Prostate gland (tissue), 2 donors: ENCODE measurements around the gene SEPTIN5. TPM values are rescaled to one million over a fixed set of nuclear protein-coding genes. Genes with fewer than 3 reads are reported as not detected.

Experiments used
- DNase-seq: peaks from one replicate; pipeline ENCODE4 v3.0.0-alpha.2; 2019; ENCODE audit warnings: low spot score
- H3K27ac ChIP-seq, 2 donors: fragments of 200-600 bp; sonication (generic); 2 replicates each; pipeline ENCODE4 v1.5.1; 2017 to 2019
- H3K27me3 ChIP-seq: fragments of 200-600 bp; sonication (generic); replicated peaks from 2 replicates; pipeline ENCODE4 v1.5.1; 2019; ENCODE audit not compliant: insufficient read depth
- H3K36me3 ChIP-seq, 2 donors: fragments of 200-600 bp; sonication (generic); 1 replicate in 1 of 2; 2 replicates in 1 of 2; pipeline versions ENCODE4 v1.5.1 to v1.8.1; 2017 to 2019
- H3K4me1 ChIP-seq: fragments of 200-600 bp; sonication (generic); replicated peaks from 2 replicates; pipeline ENCODE4 v1.5.1; 2019
- H3K4me3 ChIP-seq, 2 donors: fragments of 200-600 bp; sonication (generic); 2 replicates each; pipeline ENCODE4 v1.5.1; 2017 to 2019
- H3K9me3 ChIP-seq: fragments of 200-600 bp; sonication (generic); 2 replicates; pipeline ENCODE4 v1.5.1; 2017
- POLR2A ChIP-seq: fragments of 450-650 bp; IDR thresholded peaks from one replicate; pipeline ENCODE4 v1.6.1; 2016; ENCODE audit warnings: antibody characterized with exemption, mild to moderate bottlenecking
- POLR2AphosphoS5 ChIP-seq: sonication (generic); formaldehyde crosslinking; IDR thresholded peaks from one replicate; pipeline ENCODE4 v1.6.1; 2017; ENCODE audit warnings: antibody characterized with exemption
- WGBS: methylation state at CpG from one replicate; pipeline ENCODE4 v1.1.5; 2018; 5-methylcytosine and 5-hydroxymethylcytosine counted together
- intact Hi-C: fragments of 100-400 bp; cut with DNase I; formaldehyde crosslinking; loops from one replicate; pipeline ENCODE4 v1.14.2; 2022
- total RNA-seq, 2 donors: library from RNA; depleted of rRNA; stranded (reverse); fragments of >200 nt; gene quantifications; one replicate each; pipeline ENCODE4 v1.1.0, GENCODE V29; 2016
- TF ChIP-seq, protein P1 (sequence below), 4 experiments: fragments of 200-600 bp in 2 of 4; fragments of 450-650 bp in 2 of 4; sonication (generic) in 2 of 4; IDR thresholded peaks; 1 replicate in 3 of 4; 2 replicates in 1 of 4; pipeline ENCODE4 v1.5.1; 2016 to 2019; ENCODE audit warnings: antibody characterized with exemption in 4 of 4, mild to moderate bottlenecking in 2 of 4, moderate library complexity in 2 of 4

Gene SEPTIN5
- total RNA-seq, 2 donors from 2014 or later, result 17.1 to 96.2 TPM

- TF ChIP-seq POLR2A (no peak), POLR2AphosphoS5 (no peak)
- TF ChIP-seq, protein P1, sequence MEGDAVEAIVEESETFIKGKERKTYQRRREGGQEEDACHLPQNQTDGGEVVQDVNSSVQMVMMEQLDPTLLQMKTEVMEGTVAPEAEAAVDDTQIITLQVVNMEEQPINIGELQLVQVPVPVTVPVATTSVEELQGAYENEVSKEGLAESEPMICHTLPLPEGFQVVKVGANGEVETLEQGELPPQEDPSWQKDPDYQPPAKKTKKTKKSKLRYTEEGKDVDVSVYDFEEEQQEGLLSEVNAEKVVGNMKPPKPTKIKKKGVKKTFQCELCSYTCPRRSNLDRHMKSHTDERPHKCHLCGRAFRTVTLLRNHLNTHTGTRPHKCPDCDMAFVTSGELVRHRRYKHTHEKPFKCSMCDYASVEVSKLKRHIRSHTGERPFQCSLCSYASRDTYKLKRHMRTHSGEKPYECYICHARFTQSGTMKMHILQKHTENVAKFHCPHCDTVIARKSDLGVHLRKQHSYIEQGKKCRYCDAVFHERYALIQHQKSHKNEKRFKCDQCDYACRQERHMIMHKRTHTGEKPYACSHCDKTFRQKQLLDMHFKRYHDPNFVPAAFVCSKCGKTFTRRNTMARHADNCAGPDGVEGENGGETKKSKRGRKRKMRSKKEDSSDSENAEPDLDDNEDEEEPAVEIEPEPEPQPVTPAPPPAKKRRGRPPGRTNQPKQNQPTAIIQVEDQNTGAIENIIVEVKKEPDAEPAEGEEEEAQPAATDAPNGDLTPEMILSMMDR (IDR thresholded peaks at IDR 0.05), result no peak
- no peaks in the 10 kb centered on the region for H3K27me3 ChIP-seq
- no peaks in the 10 kb centered on the region for H3K4me1 ChIP-seq
- no peak for DNase-seq
- peak overlapping the region in 1 of 2 donors; percentile 16 for H3K27ac ChIP-seq
- 0% methylated on average over 11 of the region's 36 CpGs for WGBS
- no peaks in the 10 kb centered on the region for H3K36me3 ChIP-seq
- intact Hi-C loops, result no loop called here
- no peaks in the 10 kb centered on the region for H3K9me3 ChIP-seq
- H3K4me3 ChIP-seq, result peak overlapping the region; percentile 17 to 27
Measured at GRCh38 chr22:19766240-19766510, 51.9 kb downstream of the SEPTIN5 start.

- Histone ChIP-seq H3K36me3 (no peaks in the 10 kb centered on the region), H3K9me3 (no peaks in the 10 kb centered on the region), H3K27me3 (no peaks in the 10 kb centered on the region), H3K4me3 (peak overlapping the region; percentile 17 to 27), H3K4me1 (no peaks in the 10 kb centered on the region), H3K27ac (peak overlapping the region in 1 of 2 donors; percentile 16)
- no peak for TF ChIP-seq POLR2AphosphoS5
- TF ChIP-seq, protein P1 (IDR thresholded peaks at IDR 0.05), result peak in 2 of 4 experiments; percentile 19 to 46
- TF ChIP-seq POLR2A, result no peak
- 9% methylated on average over 69 of the region's 103 CpGs for WGBS
- DNase-seq, result peak; percentile 45
- intact Hi-C loops, result no loop called here
Measured at GRCh38 chr22:19766511-19767426, 52.5 kb downstream of the SEPTIN5 start.

DNA sequence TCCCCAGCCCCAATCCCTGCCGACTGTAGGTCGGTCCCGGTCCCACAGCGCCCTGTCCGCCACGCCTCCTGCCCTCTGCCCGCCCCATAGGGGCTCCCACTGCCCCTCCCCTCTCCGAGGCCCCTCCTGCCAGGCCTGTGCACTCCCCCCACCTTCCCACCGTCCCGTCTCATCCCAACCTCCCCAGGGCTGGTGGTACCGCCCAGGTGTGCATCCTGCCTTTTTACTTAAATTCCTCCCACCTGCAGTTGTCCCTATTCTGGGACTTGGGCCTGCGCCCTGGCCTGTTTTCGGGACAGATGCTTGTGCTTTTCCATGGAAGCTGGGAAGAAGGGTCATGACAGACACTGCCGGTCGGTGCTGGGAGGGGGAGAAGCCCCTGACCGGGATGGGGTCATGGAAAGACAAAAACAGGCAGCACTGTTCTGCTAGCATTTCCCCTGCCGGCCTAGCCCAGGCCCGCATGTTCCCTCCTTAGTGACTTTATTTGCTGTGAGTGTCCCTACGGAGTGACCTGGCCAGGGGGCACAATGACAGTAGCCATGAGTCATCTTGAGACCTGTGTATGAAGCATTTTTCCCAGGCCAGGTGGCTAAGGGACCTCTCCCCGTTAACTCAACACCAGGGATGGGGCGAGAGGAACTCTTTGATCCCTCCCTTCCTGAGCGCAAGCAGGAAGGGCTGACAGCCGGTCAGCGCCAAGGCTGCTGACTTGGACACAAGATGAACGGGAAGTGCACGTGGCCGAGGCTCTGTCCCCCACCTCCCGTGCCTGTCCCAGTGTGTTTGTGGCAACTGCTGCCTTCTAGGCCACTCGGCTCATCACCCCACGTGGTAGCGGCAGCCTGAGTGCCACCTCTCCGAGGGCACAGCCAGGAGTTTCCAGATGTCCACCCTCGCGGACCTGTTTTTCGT lies 53.4 kb downstream of the SEPTIN5 start:
- no peaks in the 10 kb centered on the region for H3K4me1 ChIP-seq
- no peaks in the 10 kb centered on the region for H3K36me3 ChIP-seq
- H3K9me3 ChIP-seq, result no peaks in the 10 kb centered on the region
- H3K4me3 ChIP-seq, result no peak overlapping the region
- H3K27ac ChIP-seq, result no peak overlapping the region
- 42% methylated on average over 35 of the region's 35 CpGs for WGBS
- TF ChIP-seq, protein P1 (IDR thresholded peaks at IDR 0.05), result no peak
- TF ChIP-seq POLR2A (no peak), POLR2AphosphoS5 (no peak)
- no peaks in the 10 kb centered on the region for H3K27me3 ChIP-seq
- DNase-seq, result no peak
- intact Hi-C loops, result no loop called here

DNA sequence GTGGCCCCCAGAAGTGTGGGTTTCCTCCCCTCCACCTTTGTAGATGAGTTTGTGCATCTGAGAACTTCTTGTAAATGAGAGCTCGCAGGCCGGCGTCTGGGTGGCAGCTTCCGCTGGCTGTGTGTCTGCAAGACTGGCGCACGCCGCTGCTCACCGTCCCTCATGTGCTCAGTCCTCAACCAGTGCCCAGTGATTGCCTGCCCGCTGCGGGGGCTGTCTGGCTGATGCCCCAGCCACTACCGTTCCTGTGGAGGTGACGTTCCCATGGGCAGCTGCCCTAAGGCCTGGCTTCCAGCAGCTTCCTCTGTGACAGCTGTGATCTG lies 55.1 kb downstream of the SEPTIN5 start:
- Histone ChIP-seq H3K9me3 (no peaks in the 10 kb centered on the region), H3K27ac (no peak overlapping the region), H3K4me1 (no peaks in the 10 kb centered on the region), H3K36me3 (no peaks in the 10 kb centered on the region), H3K27me3 (no peaks in the 10 kb centered on the region), H3K4me3 (no peak overlapping the region)
- WGBS, result 94% methylated on average over 12 of the region's 12 CpGs
- intact Hi-C loops, result no loop called here
- TF ChIP-seq, protein P1 (IDR thresholded peaks at IDR 0.05), result no peak
- no peak for TF ChIP-seq POLR2A
- TF ChIP-seq POLR2AphosphoS5, result no peak
- no peak for DNase-seq
